Stimulated activated CD8-positive, alpha-beta memory T cell treated with anti-CD3 and anti-CD28 coated beads, Interleukin-12 subunit alpha, Interleukin-12 subunit beta, amount 100 ng/mL, for 4 hours (primary cell): ENCODE data around the gene R3HDML.
"Not testable (repeated sequence)": the region's sequence is repeated elsewhere in the genome, so short reads cannot be mapped to it uniquely, and the experiment has no call there.

ENCODE experiments used
- DNase-seq: peaks from one replicate; pipeline ENCODE4 v3.0.0-alpha.2; 2020; ENCODE audit warnings: low read depth

The R3HDML gene

GRCh38 chr20:44336725-44337380 lies at the start of gene R3HDML:
TSS of gene R3HDML (plus strand) at chr20:44337043. CDS start at chr20:44337158, 115 bp downstream.
- DNase-seq, result no peak

- no peak for DNase-seq
These were observed 49.4 kb upstream of the R3HDML start for GRCh38 chr20:44287272-44288097.

- no peak for DNase-seq
These were observed 48.6 kb upstream of the R3HDML start for GRCh38 chr20:44288252-44288651.

GRCh38 chr20:44291754-44292153 lies 45.1 kb upstream of the R3HDML start:
- DNase-seq, result no peak

- DNase-seq, result no peak
These were observed 40.8 kb upstream of the R3HDML start for GRCh38 chr20:44296011-44296410.

GRCh38 chr20:44297721-44298120 lies 39.1 kb upstream of the R3HDML start:
- DNase-seq, result no peak

GRCh38 chr20:44299011-44299535 lies 37.8 kb upstream of the R3HDML start:
- not testable (repeated sequence) for DNase-seq

GRCh38 chr20:44301285-44301684 lies 35.6 kb upstream of the R3HDML start:
- no peak for DNase-seq

GRCh38 chr20:44302026-44302669 lies 34.7 kb upstream of the R3HDML start:
- no peak for DNase-seq

- no peak for DNase-seq
These were observed 34.1 kb upstream of the R3HDML start for GRCh38 chr20:44302736-44303135.

GRCh38 chr20:44304383-44304782 lies 32.5 kb upstream of the R3HDML start:
- no peak for DNase-seq

GRCh38 chr20:44306927-44307326 lies 29.9 kb upstream of the R3HDML start:
- DNase-seq, result no peak

- no peak for DNase-seq
These were observed 26.8 kb upstream of the R3HDML start for GRCh38 chr20:44309763-44310663.

GRCh38 chr20:44310664-44311639 lies 25.9 kb upstream of the R3HDML start, which contains the start of gene FITM2:
TSS of gene FITM2 (minus strand) at chr20:44311202. CDS start at chr20:44311148, 54 bp downstream.
- DNase-seq, result peak; percentile 96

GRCh38 chr20:44314870-44315269 lies 22.0 kb upstream of the R3HDML start:
- no peak for DNase-seq

- no peak for DNase-seq
These were observed 16.9 kb upstream of the R3HDML start for GRCh38 chr20:44319839-44320422.

GRCh38 chr20:44324343-44324742 lies 12.5 kb upstream of the R3HDML start:
- DNase-seq, result no peak

GRCh38 chr20:44326391-44327159 lies 10.3 kb upstream of the R3HDML start:
- DNase-seq, result peak; percentile 20

- not testable (repeated sequence) for DNase-seq
These were observed 9.1 kb upstream of the R3HDML start for GRCh38 chr20:44327748-44328147.
